K562 (cell line): ENCODE measurements around the gene MLYCD. TPM values are rescaled to one million over a fixed set of nuclear protein-coding genes. Genes with fewer than 3 reads are reported as not detected.

Source experiments
- ATAC-seq: fragments of 200-7000 bp; cut with Tn5 transposase; 3 replicates; pipeline ENCODE4 v1.9.1; 2020; ENCODE audit warnings: moderate library complexity
- BruUV-seq: library from RNA; stranded (reverse); fragments of 400-500 nt; replicated peaks from 2 replicates; lab custom pipeline; 2021; lab: Mats Ljungman, UMichigan
- CTCF ChIA-PET: fragments of 300-600 bp; formaldehyde crosslinking; extraction: SDS; loops from one replicate; lab custom pipeline; 2021; ENCODE audit warnings: low intra/inter-chr PET ratio; lab: Yijun Ruan, JAX
- POLR2A ChIA-PET: fragments of 300-600, 350-650 bp; sonication (Branson Sonifier 250); formaldehyde crosslinking; extraction: SDS; loops from one replicate; lab custom pipeline; 2021; ENCODE audit warnings: antibody characterized with exemption, inconsistent platforms; lab: Yijun Ruan, JAX
- DNase-seq, 4 experiments: peaks; one replicate each; pipeline versions ENCODE4 v3.0.0 to v3.0.0-alpha.2; 2011 to 2018; ENCODE audit warnings: low spot score in 3 of 4, mixed read lengths in 3 of 4; ENCODE audit errors: extremely low read depth in 1 of 4
- FAIRE-seq: peaks from 2 replicates; lab custom pipeline; 2011; peaks lifted over from hg19 to GRCh38; lab: Jason Lieb, UNC
- H2AFZ ChIP-seq: 2 replicates; pipeline ENCODE4 v1.6.0; 2011; ENCODE audit warnings: low read depth, low read length, control low read depth, inconsistent platforms
- H3K27ac ChIP-seq: fragments of 200-600 bp; 3 replicates; pipeline ENCODE4 v1.8.0; 2011; ENCODE audit warnings: low read depth, mild to moderate bottlenecking, control low read depth, inconsistent platforms, low read length, moderate library complexity, mixed read lengths; ENCODE audit errors: extremely low read depth
- H3K27me3 ChIP-seq, 2 experiments: fragments of 300-600 bp in 1 of 2; 2 replicates in 1 of 2; 3 replicates in 1 of 2; pipeline versions ENCODE4 v1.6.0 to v1.8.0; 2011; ENCODE audit warnings: inconsistent platforms in 2 of 2, low read length in 2 of 2, mild to moderate bottlenecking in 1 of 2, mixed read lengths in 1 of 2, moderate library complexity in 1 of 2; ENCODE audit not compliant: control insufficient read depth in 2 of 2, insufficient read depth in 2 of 2
- H3K36me3 ChIP-seq: fragments of 300-600 bp; 3 replicates; pipeline ENCODE4 v1.8.0; 2011; ENCODE audit warnings: mild to moderate bottlenecking, low read length, inconsistent platforms; ENCODE audit not compliant: control insufficient read depth, insufficient read depth
- H3K4me1 ChIP-seq, 2 experiments: fragments of 200-600 bp in 1 of 2; replicated peaks in 1 of 2; 2 replicates in 1 of 2; 3 replicates in 1 of 2; pipeline versions ENCODE4 v1.5.1 to v1.8.0; 2011; ENCODE audit warnings: inconsistent platforms in 2 of 2, low read length in 2 of 2, mild to moderate bottlenecking in 1 of 2, mixed read lengths in 1 of 2, moderate library complexity in 1 of 2; ENCODE audit not compliant: control insufficient read depth in 2 of 2, insufficient read depth in 2 of 2
- H3K4me2 ChIP-seq: 2 replicates; pipeline ENCODE4 v1.6.1; 2011; ENCODE audit warnings: low read length, control low read depth, inconsistent platforms, mixed read lengths; ENCODE audit not compliant: insufficient read depth
- H3K4me3 ChIP-seq: fragments of 200-600 bp; sonication (generic), shearing (Covaris generic); 2 replicates; pipeline ENCODE4 v1.5.1; 2016; ENCODE audit warnings: control low read depth, inconsistent platforms
- H3K79me2 ChIP-seq: fragments of 200-600 bp; 3 replicates; pipeline ENCODE4 v1.8.0; 2011; ENCODE audit warnings: low read length, inconsistent platforms; ENCODE audit not compliant: control insufficient read depth, insufficient read depth
- H3K9ac ChIP-seq, 2 experiments: 2 replicates each; pipeline versions ENCODE4 v1.6.0 to v1.6.1; 2011; ENCODE audit warnings: low read depth in 2 of 2, low read length in 2 of 2, control low read depth in 1 of 2, inconsistent platforms in 1 of 2, mild to moderate bottlenecking in 1 of 2, mixed read lengths in 1 of 2; ENCODE audit not compliant: insufficient read depth in 1 of 2
- H3K9me1 ChIP-seq: one replicate; pipeline ENCODE4 v1.6.0; 2011; ENCODE audit warnings: inconsistent platforms, mild to moderate bottlenecking, low read length, moderate library complexity; ENCODE audit not compliant: control insufficient read depth, insufficient read depth
- H3K9me3 ChIP-seq: replicated peaks from 2 replicates; pipeline ENCODE4 v1.5.1; 2011; ENCODE audit warnings: low read depth, low read length, inconsistent platforms; ENCODE audit not compliant: control insufficient read depth, insufficient read depth
- H4K20me1 ChIP-seq: replicated peaks from 2 replicates; pipeline ENCODE4 v1.6.1; 2011; ENCODE audit warnings: low read length, inconsistent platforms, mixed read lengths; ENCODE audit not compliant: control insufficient read depth, insufficient read depth
- BDP1 ChIP-seq: IDR thresholded peaks from 3 replicates; pipeline ENCODE4 v1.6.1; 2011; ENCODE audit not compliant: insufficient read length, insufficient read depth
- DPF2 ChIP-seq: fragments of 450-650 bp; IDR thresholded peaks from 2 replicates; pipeline ENCODE4 v1.6.1; 2016
- EGR1 ChIP-seq: fragments of 450-650 bp; conservative IDR thresholded peaks from 2 replicates; pipeline ENCODE4 v1.6.1; 2017; ENCODE audit warnings: mild to moderate bottlenecking
- FOXP4 ChIP-seq: sonication (generic); formaldehyde crosslinking; IDR thresholded peaks from 2 replicates; pipeline ENCODE4 v1.8.0; 2022; ENCODE audit warnings: mild to moderate bottlenecking, missing genetic modification reagents, borderline replicate concordance
- HDAC2 ChIP-seq: fragments of 450-650 bp; IDR thresholded peaks from 2 replicates; pipeline ENCODE4 v1.6.1; 2016; ENCODE audit warnings: mild to moderate bottlenecking
- HDAC8 ChIP-seq: fragments of 450-650 bp; IDR thresholded peaks from 2 replicates; pipeline ENCODE4 v1.6.1; 2016; ENCODE audit warnings: mild to moderate bottlenecking, missing genetic modification characterization, moderate library complexity, missing compliant biosample characterization
- KDM4B ChIP-seq, 2 experiments: fragments of 450-650 bp in 1 of 2; sonication (generic) in 1 of 2; IDR thresholded peaks; 2 replicates each; pipeline ENCODE4 v1.6.1; 2016 to 2017; ENCODE audit warnings: borderline replicate concordance in 2 of 2, antibody characterized with exemption in 1 of 2, low read depth in 1 of 2, mild to moderate bottlenecking in 1 of 2
- MAZ ChIP-seq, 2 experiments: fragments of 450-650 bp in 1 of 2; sonication (generic) in 1 of 2; formaldehyde crosslinking; IDR thresholded peaks in 1 of 2; conservative IDR thresholded peaks in 1 of 2; 2 replicates each; pipeline versions ENCODE4 v1.4.0 to v1.5.0; 2020; ENCODE audit warnings: mild to moderate bottlenecking in 1 of 2, missing genetic modification reagents in 1 of 2
- PHTF2 ChIP-seq: fragments of 250-450 bp; sonication (Bioruptor Pico); IDR thresholded peaks from 2 replicates; pipeline ENCODE4 v1.5.0; 2021; ENCODE audit warnings: mild to moderate bottlenecking
- POLR2AphosphoS5 ChIP-seq: IDR thresholded peaks from 2 replicates; pipeline ENCODE4 v1.6.1; 2011; ENCODE audit warnings: mild to moderate bottlenecking, low read depth, low read length, moderate library complexity; ENCODE audit not compliant: control insufficient read depth, insufficient read depth
- RBBP5 ChIP-seq: fragments of 200-600 bp; sonication (generic); IDR thresholded peaks from 2 replicates; pipeline ENCODE4 v1.6.1; 2012; ENCODE audit warnings: borderline replicate concordance, mild to moderate bottlenecking, low read length, control low read depth, inconsistent platforms; ENCODE audit not compliant: insufficient read depth, poor library complexity, severe bottlenecking
- WGBS: fragments of 100-300 bp; shearing (Covaris generic); methylation state at CpG from one replicate; pipeline ENCODE4 v1.1.6; 2016; ENCODE audit warnings: low coverage, mixed read lengths; ENCODE audit not compliant: insufficient coverage; ENCODE audit errors: missing lambda C conversion rate; 5-methylcytosine and 5-hydroxymethylcytosine counted together
- in situ Hi-C: fragments of 300-500 bp; cut with MboI; formaldehyde crosslinking; loops from 4 replicates; pipeline ENCODE4 v1.15.0; 2018; ENCODE audit warnings: inconsistent platforms, mixed read lengths
- intact Hi-C: fragments of 100-400 bp; cut with micrococcal nuclease; formaldehyde crosslinking; loops from 2 replicates; pipeline ENCODE4 v1.14.2; 2022
- polyA plus RNA-seq, 8 experiments: library from polyadenylated mRNA; depleted of rRNA in 4 of 8; stranded (reverse) in 5 of 8; unstranded in 3 of 8; fragments of >200 nt; fragmentation: Nextera tagmentation in 2 of 8; fragmentation: Illumina TruSeq in 1 of 8; extraction: Ambion mirVana in 2 of 8; extraction: Trizol in 1 of 8; gene quantifications; 2 replicates each; pipeline versions ENCODE4 v1.2.1 to v1.2.3, GENCODE V29; 2011 to 2014; ENCODE audit warnings: inconsistent platforms in 1 of 8, missing spikeins in 1 of 8
- total RNA-seq, 7 experiments: library from RNA; depleted of rRNA in 6 of 7; stranded (reverse); fragments of >200 nt in 6 of 7; fragmentation: Illumina TruSeq in 2 of 7; extraction: Trizol in 2 of 7; gene quantifications; 2 replicates each; pipeline versions ENCODE4 v1.2.1 to v1.2.3, GENCODE V29; 2011 to 2021; ENCODE audit warnings: low replicate concordance in 1 of 7

The MLYCD gene
- total and polyA plus RNA-seq, 9 of the 15 experiments (the other 6 are each of a cell fraction or from before 2014, with no cell fraction given), result 0.15 to 2.0 (median 1.0) TPM

GRCh38 chr16:83887564-83887963 lies 11.4 kb upstream of the MLYCD start:
- H3K4me2 ChIP-seq, result no peak overlapping the region
- 53% methylated on average over 8 of the region's 8 CpGs for WGBS
- peaks cover 18 to 47% of the 10 kb centered on the region in 2 experiments for H3K27me3 ChIP-seq
- no peak for DNase-seq
- ATAC-seq, result no peak
- TF ChIP-seq MAZ (CRISPR knock-in tag; conservative IDR thresholded peaks at IDR 0.05 in 1 of 2, IDR thresholded peaks at IDR 0.05 in 1 of 2) (no peak), KDM4B (IDR thresholded peaks at IDR 0.05; ENCODE audit: borderline replicate concordance in 2 of 2, low read depth in 1 of 2) (no peak), BDP1 (no peak), PHTF2 (no peak), HDAC2 (no peak)
- H4K20me1 ChIP-seq, result no peaks in the 10 kb centered on the region
- in situ Hi-C loops (no loop called here), intact Hi-C loops (no loop called here)
- ChIA-PET POLR2A (no interaction called here), CTCF (no interaction called here)
- no peak overlapping the region for H3K27ac ChIP-seq
- no peak overlapping the region for H3K9ac ChIP-seq
- FAIRE-seq, result no peak
- no peak overlapping the region for H2AFZ ChIP-seq
- BruUV-seq, result no TSS peak
- H3K9me3 ChIP-seq, result no peaks in the 10 kb centered on the region
- H3K9me1 ChIP-seq, result no peaks in the 10 kb centered on the region
- H3K4me3 ChIP-seq, result no peak overlapping the region
- no peaks in the 10 kb centered on the region for H3K36me3 ChIP-seq
- H3K79me2 ChIP-seq, result no peaks in the 10 kb centered on the region
- peaks cover 0 to 5% of the 10 kb centered on the region in 2 experiments; a peak in 2 of 5 replicates for H3K4me1 ChIP-seq

GRCh38 chr16:83888672-83889044 lies 10.3 kb upstream of the MLYCD start:
- intact Hi-C loops (no loop called here), in situ Hi-C loops (no loop called here)
- ChIA-PET CTCF (no interaction called here), POLR2A (interaction anchor here (0.7 to 1.1 kb wide), 3 partner anchors 8 to 123 kb away, joined by 4 read pairs; no protein-coding TSS in a partner anchor)
- Histone ChIP-seq H3K4me2 (no peak overlapping the region), H3K9ac (no peak overlapping the region), H3K4me1 (peaks cover 0 to 5% of the 10 kb centered on the region in 2 experiments; a peak in 2 of 5 replicates), H3K9me3 (no peaks in the 10 kb centered on the region), H3K4me3 (no peak overlapping the region), H3K27ac (no peak overlapping the region), H3K79me2 (no peaks in the 10 kb centered on the region), H3K9me1 (no peaks in the 10 kb centered on the region), H3K27me3 (peaks cover 12 to 37% of the 10 kb centered on the region in 2 experiments; a peak in 4 of 5 replicates), H4K20me1 (no peaks in the 10 kb centered on the region), H3K36me3 (no peaks in the 10 kb centered on the region), H2AFZ (no peak overlapping the region)
- ATAC-seq (peak; percentile 92), FAIRE-seq (peak; percentile 52), DNase-seq (peak in 3 of 4 experiments; percentile 57 to 82 (median 60))
- no TSS peak for BruUV-seq
- 1% methylated on average over 4 of the region's 4 CpGs for WGBS
- TF ChIP-seq RBBP5, result peak; percentile 35
- peak; percentile 87 for TF ChIP-seq DPF2
- TF ChIP-seq FOXP4 (CRISPR knock-in tag), result 0 out of 2 replicates have a peak, but pooled peaks have one; percentile 23
- TF ChIP-seq EGR1, result 0 out of 2 replicates have a peak, but pooled peaks have one; percentile 13
- TF ChIP-seq HDAC8 (tag), result no peak
- peak; percentile 82 for TF ChIP-seq POLR2AphosphoS5
